ENCODE measurements around the gene FAT3.

FAT3 gene

DNA sequence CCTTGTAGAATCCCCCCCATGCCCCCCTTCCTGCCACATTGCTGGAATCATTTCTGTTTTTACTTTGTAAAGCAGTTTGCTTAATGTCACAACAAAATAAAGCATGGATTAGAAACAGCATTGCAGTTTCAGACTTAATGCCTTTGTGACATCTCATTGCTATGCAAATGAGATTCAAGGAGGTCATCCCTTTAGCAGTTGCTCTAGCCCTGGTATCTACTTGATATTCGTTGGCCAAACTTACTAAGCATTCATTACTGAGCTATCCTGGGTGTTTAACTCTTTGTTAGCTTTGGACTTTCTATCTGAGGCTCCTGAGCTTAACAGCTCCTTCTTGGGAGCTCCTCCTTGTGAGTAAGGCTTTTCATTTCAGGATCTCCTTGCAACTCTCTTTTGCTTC is 16.3 kb downstream of the FAT3 start:
- H3K27ac ChIP-seq, result no peak overlapping the region
- no peaks in the 10 kb centered on the region for H3K27me3 ChIP-seq (ENCODE audit: insufficient read depth, low read depth, severe bottlenecking)
- TF ChIP-seq, protein P1, sequence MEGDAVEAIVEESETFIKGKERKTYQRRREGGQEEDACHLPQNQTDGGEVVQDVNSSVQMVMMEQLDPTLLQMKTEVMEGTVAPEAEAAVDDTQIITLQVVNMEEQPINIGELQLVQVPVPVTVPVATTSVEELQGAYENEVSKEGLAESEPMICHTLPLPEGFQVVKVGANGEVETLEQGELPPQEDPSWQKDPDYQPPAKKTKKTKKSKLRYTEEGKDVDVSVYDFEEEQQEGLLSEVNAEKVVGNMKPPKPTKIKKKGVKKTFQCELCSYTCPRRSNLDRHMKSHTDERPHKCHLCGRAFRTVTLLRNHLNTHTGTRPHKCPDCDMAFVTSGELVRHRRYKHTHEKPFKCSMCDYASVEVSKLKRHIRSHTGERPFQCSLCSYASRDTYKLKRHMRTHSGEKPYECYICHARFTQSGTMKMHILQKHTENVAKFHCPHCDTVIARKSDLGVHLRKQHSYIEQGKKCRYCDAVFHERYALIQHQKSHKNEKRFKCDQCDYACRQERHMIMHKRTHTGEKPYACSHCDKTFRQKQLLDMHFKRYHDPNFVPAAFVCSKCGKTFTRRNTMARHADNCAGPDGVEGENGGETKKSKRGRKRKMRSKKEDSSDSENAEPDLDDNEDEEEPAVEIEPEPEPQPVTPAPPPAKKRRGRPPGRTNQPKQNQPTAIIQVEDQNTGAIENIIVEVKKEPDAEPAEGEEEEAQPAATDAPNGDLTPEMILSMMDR (IDR thresholded peaks at IDR 0.05; ENCODE audit: low read depth, low read length), result no peak
- no peaks in the 10 kb centered on the region for H3K36me3 ChIP-seq
- H3K9me3 ChIP-seq (ENCODE audit: severe bottlenecking), result no peaks in the 10 kb centered on the region
- H3K4me3 ChIP-seq (ENCODE audit: low read depth, low read length), result no peak overlapping the region
- DNase-seq, result no peak

DNA sequence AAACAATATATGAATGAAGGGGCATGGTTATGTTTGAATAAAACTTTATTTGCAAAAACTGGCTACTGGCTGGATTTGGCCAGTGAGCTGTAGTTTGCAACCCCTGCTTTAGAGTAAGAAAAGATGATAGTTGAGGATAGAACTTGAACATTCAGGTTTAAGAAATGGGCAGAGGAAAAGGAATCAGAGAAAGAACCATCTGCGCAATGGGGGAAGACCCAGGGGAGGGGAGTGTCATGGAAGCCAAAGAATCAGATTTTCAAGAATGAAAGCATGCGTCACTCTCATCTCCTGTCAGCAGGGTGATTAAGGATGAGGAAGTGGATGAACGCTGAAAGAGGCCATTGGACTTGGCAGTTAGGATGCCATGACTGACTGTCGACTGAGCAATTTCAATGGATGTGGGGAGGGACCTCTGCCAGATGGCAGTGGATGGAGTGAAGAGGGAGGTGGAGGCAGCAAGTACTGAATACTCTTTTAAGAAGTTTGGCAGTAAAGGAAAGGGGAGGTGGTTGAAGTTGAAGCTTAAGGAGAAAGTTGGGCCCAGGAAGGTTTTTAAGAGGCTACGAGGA is 21.2 kb downstream of the FAT3 start:
- DNase-seq, result no peak
- H3K27me3 ChIP-seq (ENCODE audit: insufficient read depth, low read depth, severe bottlenecking), result no peaks in the 10 kb centered on the region
- no peak overlapping the region for H3K4me3 ChIP-seq (ENCODE audit: low read depth, low read length)
- no peak overlapping the region for H3K27ac ChIP-seq
- no peaks in the 10 kb centered on the region for H3K36me3 ChIP-seq
- TF ChIP-seq, protein P1 (IDR thresholded peaks at IDR 0.05; ENCODE audit: low read depth, low read length), result no peak
- no peaks in the 10 kb centered on the region for H3K9me3 ChIP-seq (ENCODE audit: severe bottlenecking)

DNA sequence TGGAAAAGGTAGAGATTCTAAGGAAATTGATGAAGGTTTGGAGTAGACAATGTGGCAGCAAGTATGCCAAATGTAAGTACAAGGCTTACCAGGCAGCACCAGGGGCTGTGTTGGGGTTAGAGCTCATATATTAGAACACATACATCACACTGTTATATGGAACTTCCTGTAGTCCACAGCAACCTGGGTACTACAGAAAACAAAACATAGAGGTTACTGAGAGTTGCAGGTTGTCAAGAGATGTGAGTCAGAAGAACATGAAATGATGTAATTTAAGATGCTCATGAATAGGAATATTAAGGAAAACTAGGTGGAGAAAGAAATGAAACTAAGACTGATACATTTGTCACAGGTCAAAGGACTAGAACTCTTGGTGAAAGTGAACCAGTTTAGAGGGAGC is 22.0 kb downstream of the FAT3 start:
- no peaks in the 10 kb centered on the region for H3K36me3 ChIP-seq
- H3K27me3 ChIP-seq (ENCODE audit: insufficient read depth, low read depth, severe bottlenecking), result no peaks in the 10 kb centered on the region
- TF ChIP-seq, protein P1 (IDR thresholded peaks at IDR 0.05; ENCODE audit: low read depth, low read length), result no peak
- no peaks in the 10 kb centered on the region for H3K9me3 ChIP-seq (ENCODE audit: severe bottlenecking)
- no peak for DNase-seq
- H3K4me3 ChIP-seq (ENCODE audit: low read depth, low read length), result no peak overlapping the region
- H3K27ac ChIP-seq, result no peak overlapping the region

DNA sequence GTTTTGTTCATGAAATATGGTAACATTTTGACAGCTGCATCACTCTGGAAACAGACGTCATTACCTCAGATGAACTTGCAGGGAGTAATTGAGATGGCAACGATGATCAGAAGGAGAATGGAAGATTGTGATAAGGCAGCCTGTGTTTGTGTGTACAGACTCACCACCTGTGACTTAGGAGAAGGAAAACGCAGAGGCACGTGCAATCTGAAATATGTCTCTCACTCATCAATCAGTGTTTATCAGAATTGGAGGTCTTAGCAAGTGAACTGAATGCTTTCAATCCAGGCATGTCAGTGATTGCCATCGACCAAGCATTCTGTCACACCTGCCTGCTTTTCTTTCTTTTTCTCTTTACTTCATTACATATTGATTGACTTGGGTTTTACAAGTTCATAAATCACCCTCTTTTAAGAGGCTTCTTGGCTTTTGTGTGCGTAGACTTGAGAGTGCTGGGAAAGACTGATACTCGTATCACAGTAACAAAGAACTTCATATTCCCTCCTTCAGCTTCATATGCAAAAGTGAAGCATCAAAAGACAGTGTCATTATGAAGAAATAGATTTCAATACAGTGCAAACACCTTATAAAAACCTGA is 24.6 kb downstream of the FAT3 start:
- no peak for DNase-seq
- no peak overlapping the region for H3K4me3 ChIP-seq (ENCODE audit: low read depth, low read length)
- TF ChIP-seq, protein P1 (IDR thresholded peaks at IDR 0.05; ENCODE audit: low read depth, low read length), result no peak
- H3K36me3 ChIP-seq, result no peaks in the 10 kb centered on the region
- H3K27ac ChIP-seq, result no peak overlapping the region
- H3K27me3 ChIP-seq (ENCODE audit: insufficient read depth, low read depth, severe bottlenecking), result no peaks in the 10 kb centered on the region
- H3K9me3 ChIP-seq (ENCODE audit: severe bottlenecking), result no peaks in the 10 kb centered on the region

DNA sequence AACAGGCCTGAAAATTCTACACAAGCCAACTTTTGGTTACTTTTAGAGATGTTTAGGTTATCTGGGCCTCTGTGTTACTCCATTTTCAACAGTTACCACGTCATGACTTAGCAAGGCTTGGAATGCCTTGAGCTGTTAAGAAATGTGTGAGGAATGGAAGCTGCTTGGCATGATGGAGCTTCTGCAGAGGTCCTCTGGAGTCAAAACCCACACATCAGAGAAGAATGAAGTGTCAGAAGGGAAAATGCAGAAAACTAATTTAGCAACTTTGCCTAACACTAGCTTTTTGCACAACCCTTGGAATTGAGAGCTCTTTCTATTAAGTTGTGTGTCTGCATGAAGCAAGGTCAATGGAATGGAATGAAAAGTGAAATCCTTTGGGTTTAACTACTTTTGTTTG is 27.4 kb downstream of the FAT3 start:
- no peak overlapping the region for H3K4me3 ChIP-seq (ENCODE audit: low read depth, low read length)
- H3K36me3 ChIP-seq, result no peaks in the 10 kb centered on the region
- H3K27ac ChIP-seq, result no peak overlapping the region
- no peaks in the 10 kb centered on the region for H3K27me3 ChIP-seq (ENCODE audit: insufficient read depth, low read depth, severe bottlenecking)
- no peaks in the 10 kb centered on the region for H3K9me3 ChIP-seq (ENCODE audit: severe bottlenecking)
- TF ChIP-seq, protein P1 (IDR thresholded peaks at IDR 0.05; ENCODE audit: low read depth, low read length), result no peak
- no peak for DNase-seq

DNA sequence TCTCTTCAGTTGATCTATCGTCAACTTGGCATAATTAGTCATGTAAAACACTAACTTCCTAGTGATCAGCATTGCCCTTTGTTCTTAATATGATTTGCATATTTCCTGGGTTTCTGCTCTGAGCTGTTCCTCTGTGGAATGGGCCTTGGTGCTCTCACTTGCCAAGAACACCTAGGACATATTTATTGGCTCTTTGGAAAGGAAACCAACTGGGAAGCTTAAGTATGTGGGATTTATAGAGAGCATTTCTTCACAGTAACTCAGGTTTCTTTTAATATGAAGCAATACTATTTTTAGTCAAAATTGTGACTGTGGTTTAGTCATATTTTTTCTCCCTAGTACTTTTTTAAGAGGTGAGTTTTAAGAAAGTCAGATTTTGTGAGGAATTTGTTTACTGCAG is 28.8 kb downstream of the FAT3 start:
- TF ChIP-seq, protein P1 (IDR thresholded peaks at IDR 0.05; ENCODE audit: low read depth, low read length), result no peak
- Histone ChIP-seq H3K9me3 (ENCODE audit: severe bottlenecking) (no peaks in the 10 kb centered on the region), H3K4me3 (ENCODE audit: low read depth, low read length) (no peak overlapping the region), H3K36me3 (no peaks in the 10 kb centered on the region), H3K27me3 (ENCODE audit: insufficient read depth, low read depth, severe bottlenecking) (no peaks in the 10 kb centered on the region), H3K27ac (no peak overlapping the region)
- no peak for DNase-seq
